ENCODE data around the gene DOLPP1. TPM values are rescaled to one million over a fixed set of nuclear protein-coding genes. Genes with fewer than 3 reads are reported as not detected.

The DOLPP1 gene
- total and polyA plus RNA-seq, 4 donors, result 7.0 to 17.6 (median 10.0) TPM

DNA sequence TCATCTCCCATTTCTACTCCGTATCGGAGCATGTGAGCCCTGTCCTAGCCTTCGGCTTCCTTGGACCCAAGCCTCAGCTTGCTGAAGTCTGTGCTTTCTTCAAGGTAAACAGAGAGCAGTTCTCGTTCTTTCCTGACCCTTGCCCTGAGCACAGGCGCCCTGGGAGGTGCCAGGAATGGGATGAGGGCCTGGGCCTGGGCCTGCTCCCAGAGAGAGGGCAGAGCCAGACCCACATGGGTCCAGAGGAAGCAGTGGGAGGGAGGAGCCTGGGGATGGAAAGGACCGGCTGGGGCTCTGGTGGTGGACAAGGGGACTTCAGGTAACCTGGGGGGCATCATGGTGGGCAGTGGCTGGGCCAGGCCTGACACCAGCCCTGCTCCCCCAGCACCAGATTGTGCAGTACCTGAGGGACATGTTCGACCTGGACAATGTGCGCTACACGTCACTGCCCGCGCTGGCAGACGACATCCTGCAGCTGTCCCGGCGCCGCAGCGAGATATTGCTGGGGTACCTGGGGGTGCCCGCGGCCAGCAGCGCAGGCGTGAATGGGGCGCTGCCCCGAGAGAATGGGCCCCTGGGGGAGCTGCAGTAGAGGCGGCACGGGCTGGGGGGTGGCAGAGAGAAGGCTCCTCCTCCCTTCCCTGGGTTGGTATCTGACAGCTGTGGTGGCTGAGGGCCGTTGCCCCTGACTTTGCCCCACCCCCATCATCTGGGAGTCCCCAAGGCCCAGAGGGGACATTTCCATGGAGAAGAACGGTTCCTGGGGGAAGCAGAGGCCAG, 10.9 kb upstream of the DOLPP1 start:
- TF ChIP-seq, protein P1, sequence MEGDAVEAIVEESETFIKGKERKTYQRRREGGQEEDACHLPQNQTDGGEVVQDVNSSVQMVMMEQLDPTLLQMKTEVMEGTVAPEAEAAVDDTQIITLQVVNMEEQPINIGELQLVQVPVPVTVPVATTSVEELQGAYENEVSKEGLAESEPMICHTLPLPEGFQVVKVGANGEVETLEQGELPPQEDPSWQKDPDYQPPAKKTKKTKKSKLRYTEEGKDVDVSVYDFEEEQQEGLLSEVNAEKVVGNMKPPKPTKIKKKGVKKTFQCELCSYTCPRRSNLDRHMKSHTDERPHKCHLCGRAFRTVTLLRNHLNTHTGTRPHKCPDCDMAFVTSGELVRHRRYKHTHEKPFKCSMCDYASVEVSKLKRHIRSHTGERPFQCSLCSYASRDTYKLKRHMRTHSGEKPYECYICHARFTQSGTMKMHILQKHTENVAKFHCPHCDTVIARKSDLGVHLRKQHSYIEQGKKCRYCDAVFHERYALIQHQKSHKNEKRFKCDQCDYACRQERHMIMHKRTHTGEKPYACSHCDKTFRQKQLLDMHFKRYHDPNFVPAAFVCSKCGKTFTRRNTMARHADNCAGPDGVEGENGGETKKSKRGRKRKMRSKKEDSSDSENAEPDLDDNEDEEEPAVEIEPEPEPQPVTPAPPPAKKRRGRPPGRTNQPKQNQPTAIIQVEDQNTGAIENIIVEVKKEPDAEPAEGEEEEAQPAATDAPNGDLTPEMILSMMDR (IDR thresholded peaks at IDR 0.05; ENCODE audit: control extremely low read depth, extremely low read depth), result no peak
- WGBS, 2 donors, result 86% methylated on average over 25 to 26 of the region's 26 CpGs
- Histone ChIP-seq H3K9ac (ENCODE audit: insufficient read depth in 1 of 2, low read length in 2 of 2) (no peak overlapping the region), H3K36me3 (ENCODE audit: control insufficient read depth in 4 of 4, insufficient read depth in 4 of 4, low read length in 4 of 4) (peaks cover 0 to 40% (median 7%) of the 10 kb centered on the region in 4 donors), H3K4me3 (no peak overlapping the region), H3K4me1 (ENCODE audit: control insufficient read depth in 5 of 5, insufficient read depth in 5 of 5, low read length in 5 of 5) (no peaks in the 10 kb centered on the region), H3K9me3 (ENCODE audit: control insufficient read depth in 4 of 4, insufficient read depth in 3 of 4, low read length in 3 of 4) (no peaks in the 10 kb centered on the region), H3K27me3 (ENCODE audit: control insufficient read depth in 3 of 3, insufficient read depth in 3 of 3, low read length in 2 of 3) (no peaks in the 10 kb centered on the region), H3K27ac (ENCODE audit: low read depth in 1 of 2, low read length in 1 of 2) (peak overlapping the region in 1 of 2 donors; percentile 71)
- ATAC-seq (ENCODE audit: insufficient read depth, low FRiP score), result no peak
- no peak for DNase-seq

DNA sequence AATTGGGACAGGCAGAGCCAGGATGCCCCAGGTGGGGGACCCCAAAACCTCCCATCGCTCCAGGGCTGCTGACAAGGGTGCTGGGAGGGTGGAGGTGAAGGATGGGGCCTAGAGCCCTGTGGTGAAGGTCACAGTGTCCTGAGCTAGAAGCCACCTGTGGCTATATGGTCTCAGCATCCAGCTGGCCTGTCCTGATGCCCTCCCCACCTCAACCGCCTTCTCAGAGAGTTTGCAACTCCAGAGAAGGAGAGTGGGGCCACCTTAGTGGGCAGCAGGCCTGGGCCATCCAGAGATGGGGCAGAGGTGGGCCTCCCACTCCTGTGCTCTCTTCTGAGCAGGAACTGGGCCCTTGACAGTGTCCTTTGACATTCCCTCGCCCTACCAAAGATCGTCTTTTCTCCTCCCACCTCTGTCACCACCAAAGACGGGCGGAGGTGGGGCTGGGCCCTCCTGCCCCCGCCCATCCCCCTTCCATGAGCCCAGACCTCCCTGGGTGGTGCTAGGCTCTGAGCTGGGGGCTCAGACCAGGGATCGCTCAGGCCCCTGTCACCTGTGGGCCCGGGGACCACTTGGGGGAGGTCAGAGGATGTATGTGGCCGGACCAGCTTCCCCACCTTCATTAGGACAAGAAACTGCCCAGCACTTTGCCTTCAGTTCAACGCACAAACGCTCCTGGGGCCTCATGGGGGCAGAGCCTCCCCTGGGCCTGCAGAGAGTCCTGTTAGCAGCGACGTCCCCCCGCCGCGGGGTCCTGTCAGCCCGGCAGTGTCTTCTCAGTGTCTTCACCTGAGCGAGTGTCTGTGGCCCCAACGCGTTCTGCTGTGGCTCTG, 10.0 kb upstream of the DOLPP1 start:
- Histone ChIP-seq H3K4me3 (no peak overlapping the region), H3K9me3 (ENCODE audit: control insufficient read depth in 4 of 4, insufficient read depth in 3 of 4, low read length in 3 of 4) (no peaks in the 10 kb centered on the region), H3K36me3 (ENCODE audit: control insufficient read depth in 4 of 4, insufficient read depth in 4 of 4, low read length in 4 of 4) (peaks cover 0 to 35% (median 4%) of the 10 kb centered on the region in 4 donors), H3K27me3 (ENCODE audit: control insufficient read depth in 3 of 3, insufficient read depth in 3 of 3, low read length in 2 of 3) (no peaks in the 10 kb centered on the region), H3K9ac (ENCODE audit: insufficient read depth in 1 of 2, low read length in 2 of 2) (no peak overlapping the region), H3K4me1 (ENCODE audit: control insufficient read depth in 5 of 5, insufficient read depth in 5 of 5, low read length in 5 of 5) (no peaks in the 10 kb centered on the region), H3K27ac (ENCODE audit: low read depth in 1 of 2, low read length in 1 of 2) (no peak overlapping the region)
- 81 to 85% methylated on average over 21 of the region's 21 CpGs for WGBS, 2 donors
- DNase-seq, result no peak
- no peak for ATAC-seq (ENCODE audit: insufficient read depth, low FRiP score)
- TF ChIP-seq, protein P1 (IDR thresholded peaks at IDR 0.05; ENCODE audit: control extremely low read depth, extremely low read depth), result no peak

DNA sequence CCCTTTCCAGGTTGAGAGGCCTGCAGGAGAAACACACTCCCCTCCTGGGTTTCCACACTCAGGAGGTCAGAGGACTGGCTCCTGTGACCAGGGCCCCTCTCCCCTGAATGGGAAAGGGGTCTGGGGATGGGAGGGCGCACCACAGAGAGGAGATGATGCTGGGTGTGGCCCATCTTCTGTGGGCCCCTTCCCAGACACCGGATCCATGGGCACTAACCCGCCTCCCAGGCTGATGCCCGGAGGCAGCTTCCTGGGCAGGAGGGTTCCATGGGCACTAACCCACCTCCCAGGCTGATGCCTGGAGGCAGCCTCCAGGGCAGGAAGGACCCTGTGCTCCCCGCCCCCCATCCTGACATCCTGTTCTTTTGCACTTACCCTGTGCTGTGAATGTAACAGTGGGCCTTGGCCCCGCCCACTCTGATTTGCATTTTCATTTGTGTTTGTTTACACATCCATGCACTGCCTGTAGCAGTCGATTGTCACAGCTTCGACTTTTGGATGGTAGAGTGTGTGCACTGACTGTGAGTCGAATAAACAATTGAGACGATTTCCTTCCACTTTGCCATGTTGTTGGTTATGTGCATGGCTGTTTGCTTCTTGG, 9.3 kb upstream of the DOLPP1 start:
- Histone ChIP-seq H3K27ac (ENCODE audit: low read depth in 1 of 2, low read length in 1 of 2) (no peak overlapping the region), H3K9ac (ENCODE audit: insufficient read depth in 1 of 2, low read length in 2 of 2) (no peak overlapping the region), H3K9me3 (ENCODE audit: control insufficient read depth in 4 of 4, insufficient read depth in 3 of 4, low read length in 3 of 4) (no peaks in the 10 kb centered on the region), H3K4me1 (ENCODE audit: control insufficient read depth in 5 of 5, insufficient read depth in 5 of 5, low read length in 5 of 5) (no peaks in the 10 kb centered on the region), H3K27me3 (ENCODE audit: control insufficient read depth in 3 of 3, insufficient read depth in 3 of 3, low read length in 2 of 3) (no peaks in the 10 kb centered on the region), H3K4me3 (no peak overlapping the region), H3K36me3 (ENCODE audit: control insufficient read depth in 4 of 4, insufficient read depth in 4 of 4, low read length in 4 of 4) (peaks cover 0 to 33% (median 2%) of the 10 kb centered on the region in 4 donors)
- DNase-seq (peak in 1 of 3 donors; percentile 22), ATAC-seq (ENCODE audit: insufficient read depth, low FRiP score) (no peak)
- TF ChIP-seq, protein P1 (IDR thresholded peaks at IDR 0.05; ENCODE audit: control extremely low read depth, extremely low read depth), result no peak
- 64 to 65% methylated on average over 10 of the region's 10 CpGs for WGBS, 2 donors
